Fibroblast of lung (primary cell): ENCODE data around the gene KDM2B. TPM values are rescaled to one million over a fixed set of nuclear protein-coding genes. Genes with fewer than 3 reads are reported as not detected.

Experiments used
- DNase-seq, 2 donors: peaks; one replicate each; pipeline versions ENCODE4 v3.0.0 to v3.0.0-alpha.2; 2010; ENCODE audit warnings: low read depth in 2 of 2
- H2AFZ ChIP-seq: 2 replicates; pipeline ENCODE4 v1.5.1; 2012; ENCODE audit warnings: low read length, control low read depth, inconsistent platforms
- H3K27ac ChIP-seq: 2 replicates; pipeline ENCODE4 v1.5.1; 2011; ENCODE audit warnings: low read length, control low read depth; ENCODE audit not compliant: insufficient read depth
- H3K27me3 ChIP-seq: 2 replicates; pipeline ENCODE4 v1.5.1; 2011; ENCODE audit warnings: mild to moderate bottlenecking, low read length; ENCODE audit not compliant: control insufficient read depth, insufficient read depth
- H3K36me3 ChIP-seq: 2 replicates; pipeline ENCODE4 v1.5.1; 2011; ENCODE audit warnings: low read length; ENCODE audit not compliant: control insufficient read depth, insufficient read depth
- H3K4me1 ChIP-seq: 2 replicates; pipeline ENCODE4 v1.5.1; 2011; ENCODE audit warnings: low read length; ENCODE audit not compliant: control insufficient read depth, insufficient read depth; ENCODE audit errors: extremely low read depth
- H3K4me2 ChIP-seq: 2 replicates; pipeline ENCODE4 v1.5.1; 2011; ENCODE audit warnings: low read length, control low read depth; ENCODE audit not compliant: insufficient read depth; ENCODE audit errors: extremely low read depth
- H3K4me3 ChIP-seq, 4 experiments: fragments of 200-600 bp in 1 of 4; sonication (generic) in 1 of 4; replicated peaks in 1 of 4; 2 replicates each; pipeline ENCODE4 v1.5.1; 2011 to 2016; ENCODE audit warnings: low read length in 4 of 4, low read depth in 3 of 4, mild to moderate bottlenecking in 3 of 4, control low read depth in 2 of 4, inconsistent platforms in 1 of 4, mixed read lengths in 1 of 4; ENCODE audit not compliant: insufficient read depth in 1 of 4; ENCODE audit errors: control extremely low read depth in 1 of 4
- H3K79me2 ChIP-seq: 2 replicates; pipeline ENCODE4 v1.5.1; 2012; ENCODE audit warnings: mild to moderate bottlenecking, low read length, inconsistent platforms; ENCODE audit not compliant: control insufficient read depth, insufficient read depth
- H3K9ac ChIP-seq: 2 replicates; pipeline ENCODE4 v1.5.1; 2011; ENCODE audit warnings: mild to moderate bottlenecking, low read length, control low read depth; ENCODE audit not compliant: insufficient read depth
- H3K9me3 ChIP-seq: 2 replicates; pipeline ENCODE4 v1.5.1; 2012; ENCODE audit warnings: low read depth, low read length; ENCODE audit not compliant: control insufficient read depth, insufficient read depth
- H4K20me1 ChIP-seq: 2 replicates; pipeline ENCODE4 v1.5.1; 2011; ENCODE audit warnings: low read length; ENCODE audit not compliant: control insufficient read depth, insufficient read depth; ENCODE audit errors: extremely low read depth
- EZH2 ChIP-seq: IDR thresholded peaks from 2 replicates; pipeline ENCODE4 v1.5.1; 2012; ENCODE audit warnings: low read length, control low read depth, mild to moderate bottlenecking; ENCODE audit errors: missing control alignments
- polyA plus RNA-seq, 2 donors: library from polyadenylated mRNA; depleted of rRNA in 1 of 2; stranded (reverse) in 1 of 2; unstranded in 1 of 2; fragments of >200 nt; gene quantifications; 2 replicates each; pipeline ENCODE4 v1.2.1, GENCODE V29; 2011 to 2012; ENCODE audit warnings: missing spikeins in 1 of 2
- total RNA-seq: library from RNA; depleted of rRNA; stranded (reverse); fragments of >200 nt; gene quantifications from 2 replicates; pipeline ENCODE4 v1.2.1, GENCODE V29; 2014
- TF ChIP-seq, protein P1 (sequence below), 2 donors: IDR thresholded peaks in 1 of 2; conservative IDR thresholded peaks in 1 of 2; 1 replicate in 1 of 2; 2 replicates in 1 of 2; pipeline ENCODE4 v1.5.1; 2011 to 2012; ENCODE audit warnings: low read length in 2 of 2, control low read depth in 1 of 2, inconsistent platforms in 1 of 2, low read depth in 1 of 2, mild to moderate bottlenecking in 1 of 2

Gene KDM2B
- total and polyA plus RNA-seq, 2 donors (not counting 1 experiment from before 2014, with no cell fraction given): 9.8 to 21.6 TPM

DNA sequence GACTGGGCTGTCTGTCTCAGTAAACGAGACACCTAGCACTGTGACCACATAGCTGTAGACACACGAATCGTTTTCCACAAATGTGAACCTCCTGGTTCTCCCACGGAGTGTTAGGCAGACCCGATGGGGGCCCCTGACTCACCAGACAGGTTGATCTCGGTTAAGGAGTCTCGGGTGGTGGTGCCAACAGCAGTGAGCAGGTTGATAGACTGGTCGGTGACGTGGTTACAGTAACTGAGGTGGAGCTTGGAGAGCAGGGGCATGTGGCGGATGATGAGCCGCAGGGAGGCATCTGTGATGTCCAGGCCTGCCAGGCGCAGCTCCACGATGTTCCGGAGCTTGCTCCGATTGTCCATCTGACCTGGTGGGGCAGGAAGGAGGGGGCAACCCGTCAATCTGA, 141.1 kb downstream of the KDM2B start:
- H3K27me3 ChIP-seq: no peaks in the 10 kb centered on the region
- H3K4me2 ChIP-seq: no peak overlapping the region
- H3K9me3 ChIP-seq: no peaks in the 10 kb centered on the region
- no peak for DNase-seq
- H3K27ac ChIP-seq: no peak overlapping the region
- no peaks in the 10 kb centered on the region for H3K4me1 ChIP-seq
- H3K9ac ChIP-seq: no peak overlapping the region
- TF ChIP-seq, protein P1, sequence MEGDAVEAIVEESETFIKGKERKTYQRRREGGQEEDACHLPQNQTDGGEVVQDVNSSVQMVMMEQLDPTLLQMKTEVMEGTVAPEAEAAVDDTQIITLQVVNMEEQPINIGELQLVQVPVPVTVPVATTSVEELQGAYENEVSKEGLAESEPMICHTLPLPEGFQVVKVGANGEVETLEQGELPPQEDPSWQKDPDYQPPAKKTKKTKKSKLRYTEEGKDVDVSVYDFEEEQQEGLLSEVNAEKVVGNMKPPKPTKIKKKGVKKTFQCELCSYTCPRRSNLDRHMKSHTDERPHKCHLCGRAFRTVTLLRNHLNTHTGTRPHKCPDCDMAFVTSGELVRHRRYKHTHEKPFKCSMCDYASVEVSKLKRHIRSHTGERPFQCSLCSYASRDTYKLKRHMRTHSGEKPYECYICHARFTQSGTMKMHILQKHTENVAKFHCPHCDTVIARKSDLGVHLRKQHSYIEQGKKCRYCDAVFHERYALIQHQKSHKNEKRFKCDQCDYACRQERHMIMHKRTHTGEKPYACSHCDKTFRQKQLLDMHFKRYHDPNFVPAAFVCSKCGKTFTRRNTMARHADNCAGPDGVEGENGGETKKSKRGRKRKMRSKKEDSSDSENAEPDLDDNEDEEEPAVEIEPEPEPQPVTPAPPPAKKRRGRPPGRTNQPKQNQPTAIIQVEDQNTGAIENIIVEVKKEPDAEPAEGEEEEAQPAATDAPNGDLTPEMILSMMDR (conservative IDR thresholded peaks at IDR 0.05 in 1 of 2, IDR thresholded peaks at IDR 0.05 in 1 of 2; ENCODE audit: low read depth in 1 of 2, low read length in 2 of 2): no peak
- no peak for TF ChIP-seq EZH2
- H3K36me3 ChIP-seq: peaks cover 16% of the 10 kb centered on the region
- H3K79me2 ChIP-seq: no peaks in the 10 kb centered on the region
- no peaks in the 10 kb centered on the region for H4K20me1 ChIP-seq
- no peak overlapping the region for H2AFZ ChIP-seq
- no peak overlapping the region for H3K4me3 ChIP-seq

- no peaks in the 10 kb centered on the region for H3K79me2 ChIP-seq
- H2AFZ ChIP-seq: no peak overlapping the region
- no peaks in the 10 kb centered on the region for H3K4me1 ChIP-seq
- no peaks in the 10 kb centered on the region for H3K27me3 ChIP-seq
- H3K9ac ChIP-seq: no peak overlapping the region
- H4K20me1 ChIP-seq: no peaks in the 10 kb centered on the region
- H3K36me3 ChIP-seq: peaks cover 14% of the 10 kb centered on the region
- no peak overlapping the region for H3K4me3 ChIP-seq
- TF ChIP-seq, protein P1 (conservative IDR thresholded peaks at IDR 0.05 in 1 of 2, IDR thresholded peaks at IDR 0.05 in 1 of 2; ENCODE audit: low read depth in 1 of 2, low read length in 2 of 2): no peak
- no peak for TF ChIP-seq EZH2
- H3K4me2 ChIP-seq: no peak overlapping the region
- no peak for DNase-seq
- H3K9me3 ChIP-seq: no peaks in the 10 kb centered on the region
- H3K27ac ChIP-seq: no peak overlapping the region
Observed at GRCh38 chr12:121438905-121439304, 141.9 kb downstream of the KDM2B start.

- Histone ChIP-seq H4K20me1 (no peaks in the 10 kb centered on the region), H3K36me3 (peaks cover 13% of the 10 kb centered on the region)
- TF ChIP-seq, protein P1 (conservative IDR thresholded peaks at IDR 0.05 in 1 of 2, IDR thresholded peaks at IDR 0.05 in 1 of 2; ENCODE audit: low read depth in 1 of 2, low read length in 2 of 2): no peak
- TF ChIP-seq EZH2: no peak
Observed at GRCh38 chr12:121436706-121437105, 144.1 kb downstream of the KDM2B start.

More at GRCh38 chr12:121436706-121437105, 144.1 kb downstream of the KDM2B start:
- no peaks in the 10 kb centered on the region for H3K27me3 ChIP-seq
- no peak overlapping the region for H3K9ac ChIP-seq
- H2AFZ ChIP-seq: no peak overlapping the region
- DNase-seq: no peak
- H3K4me1 ChIP-seq: no peaks in the 10 kb centered on the region
- no peaks in the 10 kb centered on the region for H3K79me2 ChIP-seq
- no peak overlapping the region for H3K4me3 ChIP-seq
- no peaks in the 10 kb centered on the region for H3K9me3 ChIP-seq
- no peak overlapping the region for H3K4me2 ChIP-seq
- no peak overlapping the region for H3K27ac ChIP-seq
